ENCODE data around the gene CACNA2D3. TPM values are rescaled to one million over a fixed set of nuclear protein-coding genes. Genes with fewer than 3 reads are reported as not detected.

The CACNA2D3 gene
- total and polyA plus RNA-seq, 4 donors: 0.06 to 0.37 (median 0.08) TPM; not detected in 1

DNA sequence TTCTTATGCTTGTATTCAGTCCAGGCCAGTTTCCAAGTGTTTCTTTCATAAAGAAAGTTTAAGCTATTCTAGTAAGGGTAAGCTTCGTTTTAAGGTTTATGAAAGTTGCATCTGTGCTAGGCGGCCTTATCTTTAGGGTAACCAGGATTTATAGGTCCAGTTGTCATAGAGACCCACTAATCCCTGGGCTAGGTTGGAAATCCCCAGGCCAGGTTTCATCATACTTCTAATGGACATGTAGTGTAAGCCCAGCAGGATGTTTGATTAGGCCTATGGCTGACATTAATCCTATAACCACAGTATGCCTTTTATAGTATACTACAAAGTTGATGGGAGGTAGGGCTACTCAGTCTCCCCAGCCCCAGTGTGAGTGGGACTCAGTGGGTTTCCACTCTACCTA, 312.4 kb downstream of the CACNA2D3 start:
- Histone ChIP-seq H3K4me3 (ENCODE audit: low read depth in 1 of 3, low read length in 3 of 3) (no peak overlapping the region), H3K4me1 (ENCODE audit: control insufficient read depth in 4 of 4, insufficient read depth in 4 of 4, low read length in 3 of 4) (no peaks in the 10 kb centered on the region), H3K9ac (ENCODE audit: low read depth in 1 of 2, low read length in 2 of 2) (no peak overlapping the region), H3K27ac (ENCODE audit: low read depth in 1 of 2, low read length in 2 of 2) (no peak overlapping the region), H3K36me3 (ENCODE audit: control insufficient read depth in 4 of 4, insufficient read depth in 3 of 4, low read depth in 1 of 4, low read length in 3 of 4) (no peaks in the 10 kb centered on the region), H3K27me3 (ENCODE audit: control insufficient read depth in 4 of 4, insufficient read depth in 4 of 4, low read length in 3 of 4) (peaks cover 0 to 2% (median 0%) of the 10 kb centered on the region in 4 donors), H3K9me3 (ENCODE audit: control insufficient read depth in 4 of 4, low read length in 3 of 4) (no peaks in the 10 kb centered on the region)
- DNase-seq (ENCODE audit: low spot score): no peak
- TF ChIP-seq, protein P1, sequence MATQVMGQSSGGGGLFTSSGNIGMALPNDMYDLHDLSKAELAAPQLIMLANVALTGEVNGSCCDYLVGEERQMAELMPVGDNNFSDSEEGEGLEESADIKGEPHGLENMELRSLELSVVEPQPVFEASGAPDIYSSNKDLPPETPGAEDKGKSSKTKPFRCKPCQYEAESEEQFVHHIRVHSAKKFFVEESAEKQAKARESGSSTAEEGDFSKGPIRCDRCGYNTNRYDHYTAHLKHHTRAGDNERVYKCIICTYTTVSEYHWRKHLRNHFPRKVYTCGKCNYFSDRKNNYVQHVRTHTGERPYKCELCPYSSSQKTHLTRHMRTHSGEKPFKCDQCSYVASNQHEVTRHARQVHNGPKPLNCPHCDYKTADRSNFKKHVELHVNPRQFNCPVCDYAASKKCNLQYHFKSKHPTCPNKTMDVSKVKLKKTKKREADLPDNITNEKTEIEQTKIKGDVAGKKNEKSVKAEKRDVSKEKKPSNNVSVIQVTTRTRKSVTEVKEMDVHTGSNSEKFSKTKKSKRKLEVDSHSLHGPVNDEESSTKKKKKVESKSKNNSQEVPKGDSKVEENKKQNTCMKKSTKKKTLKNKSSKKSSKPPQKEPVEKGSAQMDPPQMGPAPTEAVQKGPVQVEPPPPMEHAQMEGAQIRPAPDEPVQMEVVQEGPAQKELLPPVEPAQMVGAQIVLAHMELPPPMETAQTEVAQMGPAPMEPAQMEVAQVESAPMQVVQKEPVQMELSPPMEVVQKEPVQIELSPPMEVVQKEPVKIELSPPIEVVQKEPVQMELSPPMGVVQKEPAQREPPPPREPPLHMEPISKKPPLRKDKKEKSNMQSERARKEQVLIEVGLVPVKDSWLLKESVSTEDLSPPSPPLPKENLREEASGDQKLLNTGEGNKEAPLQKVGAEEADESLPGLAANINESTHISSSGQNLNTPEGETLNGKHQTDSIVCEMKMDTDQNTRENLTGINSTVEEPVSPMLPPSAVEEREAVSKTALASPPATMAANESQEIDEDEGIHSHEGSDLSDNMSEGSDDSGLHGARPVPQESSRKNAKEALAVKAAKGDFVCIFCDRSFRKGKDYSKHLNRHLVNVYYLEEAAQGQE (IDR thresholded peaks at IDR 0.05): no peak
- no peak for TF ChIP-seq NR2F2 (IDR thresholded peaks at IDR 0.05)
- TF ChIP-seq, protein P2, sequence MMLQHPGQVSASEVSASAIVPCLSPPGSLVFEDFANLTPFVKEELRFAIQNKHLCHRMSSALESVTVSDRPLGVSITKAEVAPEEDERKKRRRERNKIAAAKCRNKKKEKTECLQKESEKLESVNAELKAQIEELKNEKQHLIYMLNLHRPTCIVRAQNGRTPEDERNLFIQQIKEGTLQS (IDR thresholded peaks at IDR 0.05): no peak
- TF ChIP-seq RXRA (IDR thresholded peaks at IDR 0.05): no peak
- TF ChIP-seq HNF4G (IDR thresholded peaks at IDR 0.05): no peak
- TF ChIP-seq RAD21 (IDR thresholded peaks at IDR 0.05): no peak
- TF ChIP-seq, protein P3, sequence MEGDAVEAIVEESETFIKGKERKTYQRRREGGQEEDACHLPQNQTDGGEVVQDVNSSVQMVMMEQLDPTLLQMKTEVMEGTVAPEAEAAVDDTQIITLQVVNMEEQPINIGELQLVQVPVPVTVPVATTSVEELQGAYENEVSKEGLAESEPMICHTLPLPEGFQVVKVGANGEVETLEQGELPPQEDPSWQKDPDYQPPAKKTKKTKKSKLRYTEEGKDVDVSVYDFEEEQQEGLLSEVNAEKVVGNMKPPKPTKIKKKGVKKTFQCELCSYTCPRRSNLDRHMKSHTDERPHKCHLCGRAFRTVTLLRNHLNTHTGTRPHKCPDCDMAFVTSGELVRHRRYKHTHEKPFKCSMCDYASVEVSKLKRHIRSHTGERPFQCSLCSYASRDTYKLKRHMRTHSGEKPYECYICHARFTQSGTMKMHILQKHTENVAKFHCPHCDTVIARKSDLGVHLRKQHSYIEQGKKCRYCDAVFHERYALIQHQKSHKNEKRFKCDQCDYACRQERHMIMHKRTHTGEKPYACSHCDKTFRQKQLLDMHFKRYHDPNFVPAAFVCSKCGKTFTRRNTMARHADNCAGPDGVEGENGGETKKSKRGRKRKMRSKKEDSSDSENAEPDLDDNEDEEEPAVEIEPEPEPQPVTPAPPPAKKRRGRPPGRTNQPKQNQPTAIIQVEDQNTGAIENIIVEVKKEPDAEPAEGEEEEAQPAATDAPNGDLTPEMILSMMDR (IDR thresholded peaks at IDR 0.05; ENCODE audit: low read depth, low read length, missing input control): no peak
- TF ChIP-seq, protein P4, sequence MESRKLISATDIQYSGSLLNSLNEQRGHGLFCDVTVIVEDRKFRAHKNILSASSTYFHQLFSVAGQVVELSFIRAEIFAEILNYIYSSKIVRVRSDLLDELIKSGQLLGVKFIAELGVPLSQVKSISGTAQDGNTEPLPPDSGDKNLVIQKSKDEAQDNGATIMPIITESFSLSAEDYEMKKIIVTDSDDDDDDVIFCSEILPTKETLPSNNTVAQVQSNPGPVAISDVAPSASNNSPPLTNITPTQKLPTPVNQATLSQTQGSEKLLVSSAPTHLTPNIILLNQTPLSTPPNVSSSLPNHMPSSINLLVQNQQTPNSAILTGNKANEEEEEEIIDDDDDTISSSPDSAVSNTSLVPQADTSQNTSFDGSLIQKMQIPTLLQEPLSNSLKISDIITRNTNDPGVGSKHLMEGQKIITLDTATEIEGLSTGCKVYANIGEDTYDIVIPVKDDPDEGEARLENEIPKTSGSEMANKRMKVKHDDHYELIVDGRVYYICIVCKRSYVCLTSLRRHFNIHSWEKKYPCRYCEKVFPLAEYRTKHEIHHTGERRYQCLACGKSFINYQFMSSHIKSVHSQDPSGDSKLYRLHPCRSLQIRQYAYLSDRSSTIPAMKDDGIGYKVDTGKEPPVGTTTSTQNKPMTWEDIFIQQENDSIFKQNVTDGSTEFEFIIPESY (IDR thresholded peaks at IDR 0.05): no peak
- no peak for TF ChIP-seq TAF1 (conservative IDR thresholded peaks at IDR 0.05)
- no peak for TF ChIP-seq YY1 (IDR thresholded peaks at IDR 0.05)
- TF ChIP-seq FOXA1 (IDR thresholded peaks at IDR 0.05): no peak
- no peak for TF ChIP-seq HNF4A (conservative IDR thresholded peaks at IDR 0.05)
- TF ChIP-seq EGR1 (IDR thresholded peaks at IDR 0.05; ENCODE audit: low read depth in 2 of 2): no peak
- no peak for TF ChIP-seq JUND (IDR thresholded peaks at IDR 0.05)
- TF ChIP-seq, protein P5, sequence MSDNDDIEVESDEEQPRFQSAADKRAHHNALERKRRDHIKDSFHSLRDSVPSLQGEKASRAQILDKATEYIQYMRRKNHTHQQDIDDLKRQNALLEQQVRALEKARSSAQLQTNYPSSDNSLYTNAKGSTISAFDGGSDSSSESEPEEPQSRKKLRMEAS (IDR thresholded peaks at IDR 0.05): no peak
- no peak for TF ChIP-seq SP1 (IDR thresholded peaks at IDR 0.05)
- WGBS: 86% methylated on average over 2 of the region's 2 CpGs

DNA sequence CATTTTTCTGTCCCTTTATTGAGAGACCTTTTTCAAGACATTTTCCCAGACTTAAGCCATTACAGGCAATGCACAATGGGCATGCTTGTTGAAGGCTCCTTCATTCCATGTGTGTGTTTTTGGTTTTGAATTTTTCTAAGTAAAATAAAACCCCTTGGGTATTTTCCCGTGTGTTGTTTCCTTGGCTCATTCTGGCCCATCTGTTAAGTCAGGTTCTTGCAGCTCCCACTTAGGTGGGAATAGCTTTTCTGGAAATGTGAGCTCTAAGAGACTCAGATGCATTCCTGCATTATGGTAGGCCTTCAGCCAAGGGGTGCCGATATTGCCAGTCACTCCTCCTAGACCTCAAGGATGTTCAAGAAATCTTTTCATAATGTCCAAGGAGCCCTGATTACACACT, 314.9 kb downstream of the CACNA2D3 start:
- Histone ChIP-seq H3K9ac (ENCODE audit: low read depth in 1 of 2, low read length in 2 of 2) (no peak overlapping the region), H3K27me3 (ENCODE audit: control insufficient read depth in 4 of 4, insufficient read depth in 4 of 4, low read length in 3 of 4) (peaks cover 0 to 2% (median 0%) of the 10 kb centered on the region in 4 donors), H3K27ac (ENCODE audit: low read depth in 1 of 2, low read length in 2 of 2) (no peak overlapping the region), H3K9me3 (ENCODE audit: control insufficient read depth in 4 of 4, low read length in 3 of 4) (no peaks in the 10 kb centered on the region), H3K36me3 (ENCODE audit: control insufficient read depth in 4 of 4, insufficient read depth in 3 of 4, low read depth in 1 of 4, low read length in 3 of 4) (no peaks in the 10 kb centered on the region), H3K4me3 (ENCODE audit: low read depth in 1 of 3, low read length in 3 of 3) (no peak overlapping the region), H3K4me1 (ENCODE audit: control insufficient read depth in 4 of 4, insufficient read depth in 4 of 4, low read length in 3 of 4) (no peaks in the 10 kb centered on the region)
- WGBS: 88% methylated on average over 2 of the region's 2 CpGs
- DNase-seq (ENCODE audit: low spot score): no peak
- TF ChIP-seq YY1 (IDR thresholded peaks at IDR 0.05) (no peak), FOXA1 (IDR thresholded peaks at IDR 0.05) (no peak), RAD21 (IDR thresholded peaks at IDR 0.05) (no peak), JUND (IDR thresholded peaks at IDR 0.05) (no peak), NR2F2 (IDR thresholded peaks at IDR 0.05) (no peak), GABPA (IDR thresholded peaks at IDR 0.05 in 1 of 2, conservative IDR thresholded peaks at IDR 0.05 in 1 of 2) (no peak), HNF4G (IDR thresholded peaks at IDR 0.05) (no peak), SP1 (IDR thresholded peaks at IDR 0.05) (no peak)
- TF ChIP-seq, protein P4 (IDR thresholded peaks at IDR 0.05): no peak
- TF ChIP-seq, protein P3 (IDR thresholded peaks at IDR 0.05; ENCODE audit: low read depth, low read length, missing input control): no peak
- TF ChIP-seq, protein P2 (IDR thresholded peaks at IDR 0.05): no peak
